Measurements from ENCODE around the gene PARP8. TPM values are rescaled to one million over a fixed set of nuclear protein-coding genes. Genes with fewer than 3 reads are reported as not detected.

PARP8 gene
- total RNA-seq, 1 experiment from 2014 or later, result 6.8 TPM

DNA sequence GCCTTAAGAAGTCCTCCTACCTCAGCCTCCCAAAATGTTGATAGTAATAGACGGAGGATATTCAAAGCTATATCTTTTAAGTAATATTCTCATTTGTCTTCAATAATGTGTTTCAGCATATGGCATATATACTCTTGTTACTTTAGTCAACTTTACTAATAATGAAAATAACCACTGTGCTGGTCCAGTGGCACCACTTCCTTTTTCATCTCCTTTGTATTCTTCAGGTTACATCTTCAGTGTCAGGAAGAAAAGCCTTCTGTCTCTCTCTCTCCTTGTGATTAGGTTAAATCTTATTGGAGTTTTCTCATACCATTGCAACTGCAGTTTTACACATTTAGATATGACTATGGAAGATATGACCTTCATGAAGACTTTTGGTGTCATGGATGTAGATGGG lies 31.3 kb downstream of the PARP8 start:
- H3K27ac ChIP-seq, result no peak overlapping the region
- no peaks in the 10 kb centered on the region for H3K36me3 ChIP-seq
- H3K4me3 ChIP-seq, result no peak overlapping the region
- H3K9me3 ChIP-seq (replicated peaks), result no peaks in the 10 kb centered on the region
- H3K27me3 ChIP-seq (replicated peaks), result no peaks in the 10 kb centered on the region
- H3K4me1 ChIP-seq (replicated peaks), result no peaks in the 10 kb centered on the region
- DNase-seq (ENCODE audit: low read depth in 1 of 2, low spot score in 2 of 2), result no peak

DNA sequence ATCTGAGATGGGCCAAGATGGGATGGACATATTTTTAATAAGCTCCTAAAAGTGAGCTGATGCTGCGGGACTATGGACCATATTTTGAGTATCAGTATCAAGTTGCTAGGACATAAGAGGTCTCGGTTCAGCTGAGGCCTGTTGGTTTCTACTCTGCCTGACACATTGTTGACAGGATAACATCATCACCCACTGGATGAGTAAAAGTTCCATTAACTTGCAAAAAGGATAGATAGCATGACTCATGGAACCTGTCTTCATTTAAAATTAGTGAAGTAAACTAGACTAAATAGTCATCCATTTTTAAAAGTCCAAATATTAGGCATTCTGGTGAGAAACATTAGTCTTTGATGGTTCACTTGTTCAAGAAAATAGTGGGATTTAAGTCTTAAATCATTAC lies 33.3 kb downstream of the PARP8 start:
- DNase-seq (ENCODE audit: low read depth in 1 of 2, low spot score in 2 of 2), result no peak
- Histone ChIP-seq H3K27ac (no peak overlapping the region), H3K27me3 (replicated peaks) (no peaks in the 10 kb centered on the region), H3K4me1 (replicated peaks) (no peaks in the 10 kb centered on the region), H3K4me3 (no peak overlapping the region), H3K9me3 (replicated peaks) (no peaks in the 10 kb centered on the region), H3K36me3 (no peaks in the 10 kb centered on the region)

- H3K4me1 ChIP-seq (replicated peaks), result no peaks in the 10 kb centered on the region
- no peaks in the 10 kb centered on the region for H3K9me3 ChIP-seq (replicated peaks)
- DNase-seq (ENCODE audit: low read depth in 1 of 2, low spot score in 2 of 2), result no peak
- H3K4me3 ChIP-seq, result no peak overlapping the region
- H3K36me3 ChIP-seq, result no peaks in the 10 kb centered on the region
- no peak overlapping the region for H3K27ac ChIP-seq
- H3K27me3 ChIP-seq (replicated peaks), result no peaks in the 10 kb centered on the region
Measured at GRCh38 chr5:50700706-50701105, 34.3 kb downstream of the PARP8 start.

- Histone ChIP-seq H3K27ac (no peak overlapping the region), H3K27me3 (replicated peaks) (no peaks in the 10 kb centered on the region), H3K4me3 (no peak overlapping the region), H3K9me3 (replicated peaks) (no peaks in the 10 kb centered on the region), H3K4me1 (replicated peaks) (no peaks in the 10 kb centered on the region), H3K36me3 (no peaks in the 10 kb centered on the region)
- DNase-seq (ENCODE audit: low read depth in 1 of 2, low spot score in 2 of 2), result no peak
Measured at GRCh38 chr5:50702615-50703366, 36.4 kb downstream of the PARP8 start.

DNA sequence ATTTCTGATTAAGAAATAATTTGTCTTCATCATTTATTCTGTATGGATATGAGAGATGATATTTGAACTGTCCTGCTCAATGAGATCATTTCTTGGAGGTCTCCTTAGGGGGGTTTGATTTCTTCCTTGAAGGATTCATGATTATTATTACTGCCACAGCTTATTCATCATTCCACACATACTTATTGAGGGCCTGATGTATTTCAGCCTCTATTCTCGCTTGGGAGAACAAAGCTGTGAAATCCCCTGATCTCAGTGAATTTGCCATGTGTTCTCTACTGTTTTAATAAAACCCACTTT lies 36.9 kb downstream of the PARP8 start:
- DNase-seq (ENCODE audit: low read depth in 1 of 2, low spot score in 2 of 2), result no peak
- no peak overlapping the region for H3K4me3 ChIP-seq
- no peaks in the 10 kb centered on the region for H3K36me3 ChIP-seq
- no peaks in the 10 kb centered on the region for H3K9me3 ChIP-seq (replicated peaks)
- H3K27ac ChIP-seq, result no peak overlapping the region
- H3K4me1 ChIP-seq (replicated peaks), result no peaks in the 10 kb centered on the region
- no peaks in the 10 kb centered on the region for H3K27me3 ChIP-seq (replicated peaks)

DNA sequence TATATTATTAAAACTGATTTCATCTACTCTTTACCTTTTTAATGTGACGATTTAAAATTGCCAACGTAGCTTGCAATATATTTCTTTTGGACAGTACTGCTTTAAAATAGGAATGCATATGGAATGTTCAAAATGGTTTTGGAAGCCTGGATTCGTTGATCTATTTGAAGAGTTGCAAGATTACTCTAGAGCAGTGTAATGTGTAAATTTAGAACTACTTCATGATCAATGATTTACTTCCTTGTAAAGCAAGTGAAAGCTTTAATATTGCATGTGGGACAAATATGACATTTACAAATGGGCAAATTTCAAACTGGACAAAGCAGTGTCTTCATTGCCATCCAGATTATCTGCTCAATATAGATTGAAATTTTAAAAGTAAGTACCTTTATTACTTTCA lies 38.3 kb downstream of the PARP8 start:
- no peaks in the 10 kb centered on the region for H3K9me3 ChIP-seq (replicated peaks)
- H3K4me1 ChIP-seq (replicated peaks), result peaks cover 3% of the 10 kb centered on the region; the same call in 1 of the 2 replicates
- H3K27ac ChIP-seq, result no peak overlapping the region

DNA sequence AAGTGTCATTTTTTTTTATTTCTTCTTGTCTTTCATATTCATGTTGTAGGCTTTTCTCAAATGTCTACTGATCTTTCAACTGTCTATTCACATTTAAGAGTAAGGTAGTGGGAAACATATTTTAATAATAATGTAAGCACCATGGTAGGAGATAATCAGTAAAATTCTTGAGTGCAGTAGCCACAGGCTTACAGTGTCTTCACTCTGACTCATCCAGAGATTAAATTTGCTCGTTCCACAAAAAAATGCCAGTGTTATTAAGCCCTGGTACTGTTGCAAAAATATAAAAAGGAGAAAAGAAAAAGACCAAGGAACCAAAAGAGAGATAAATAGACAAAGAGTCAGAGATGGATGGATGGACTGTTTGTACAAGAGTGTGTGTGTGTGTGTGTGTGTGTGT lies 43.0 kb downstream of the PARP8 start:
- Histone ChIP-seq H3K4me1 (replicated peaks) (peaks cover 3% of the 10 kb centered on the region; the same call in 1 of the 2 replicates), H3K36me3 (no peaks in the 10 kb centered on the region), H3K9me3 (replicated peaks) (no peaks in the 10 kb centered on the region), H3K4me3 (no peak overlapping the region), H3K27ac (no peak overlapping the region), H3K27me3 (replicated peaks) (no peaks in the 10 kb centered on the region)
- DNase-seq (ENCODE audit: low read depth in 1 of 2, low spot score in 2 of 2), result no peak

More for the DNA sequence above, 38.3 kb downstream of the PARP8 start:
- Histone ChIP-seq H3K27me3 (replicated peaks) (no peaks in the 10 kb centered on the region), H3K36me3 (no peaks in the 10 kb centered on the region), H3K4me3 (no peak overlapping the region)
- DNase-seq (ENCODE audit: low read depth in 1 of 2, low spot score in 2 of 2), result no peak

- DNase-seq (ENCODE audit: low read depth in 1 of 2, low spot score in 2 of 2), result no peak
- Histone ChIP-seq H3K4me3 (no peak overlapping the region), H3K27me3 (replicated peaks) (no peaks in the 10 kb centered on the region), H3K4me1 (replicated peaks) (peaks cover 3% of the 10 kb centered on the region; the same call in 1 of the 2 replicates), H3K9me3 (replicated peaks) (no peaks in the 10 kb centered on the region), H3K27ac (no peak overlapping the region), H3K36me3 (no peaks in the 10 kb centered on the region)
Measured at GRCh38 chr5:50710838-50711237, 44.4 kb downstream of the PARP8 start.

DNA sequence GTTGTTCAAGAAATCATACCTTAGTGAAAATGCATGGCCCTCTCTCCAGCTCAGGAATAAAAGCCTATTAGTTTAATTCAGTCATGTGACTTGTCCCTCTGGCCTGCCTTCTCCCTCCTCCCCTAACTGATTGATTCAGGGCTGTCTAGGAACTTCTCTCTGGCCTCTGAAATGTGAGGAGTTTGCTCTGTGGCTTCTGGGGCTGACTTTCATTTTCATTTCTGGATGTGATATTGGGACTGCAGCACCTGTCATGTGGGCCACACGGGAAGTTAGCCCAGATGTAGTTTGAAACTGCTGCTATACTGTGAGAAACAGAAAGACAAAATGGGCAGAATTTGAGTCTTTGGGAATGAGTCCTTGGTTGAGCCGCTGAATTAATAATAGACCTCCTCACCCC lies 44.8 kb downstream of the PARP8 start:
- Histone ChIP-seq H3K27me3 (replicated peaks) (no peaks in the 10 kb centered on the region), H3K4me1 (replicated peaks) (peaks cover 3% of the 10 kb centered on the region; the same call in 1 of the 2 replicates), H3K27ac (no peak overlapping the region), H3K4me3 (no peak overlapping the region), H3K36me3 (no peaks in the 10 kb centered on the region), H3K9me3 (replicated peaks) (no peaks in the 10 kb centered on the region)
- no peak for DNase-seq (ENCODE audit: low read depth in 1 of 2, low spot score in 2 of 2)

DNA sequence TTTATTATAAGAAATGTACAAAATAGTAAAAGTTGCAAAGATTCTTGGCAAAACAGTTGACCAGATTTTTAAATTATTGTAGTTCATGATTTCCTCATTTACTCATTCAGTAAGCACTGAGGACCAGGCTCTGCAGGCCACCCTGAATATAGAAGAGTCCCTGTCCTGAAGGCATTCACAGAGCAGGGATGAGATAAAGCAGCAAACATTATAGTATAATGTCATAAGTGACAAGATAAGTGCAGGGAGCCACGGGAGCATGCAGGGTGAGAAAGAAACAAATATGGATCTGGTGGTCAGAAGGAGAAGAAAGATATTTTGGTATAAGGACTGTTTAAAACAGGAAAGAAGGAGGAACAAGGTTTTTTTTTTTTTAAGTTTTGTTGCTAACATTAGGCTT lies 46.0 kb downstream of the PARP8 start:
- no peak for DNase-seq (ENCODE audit: low read depth in 1 of 2, low spot score in 2 of 2)
- Histone ChIP-seq H3K4me3 (no peak overlapping the region), H3K27me3 (replicated peaks) (no peaks in the 10 kb centered on the region), H3K36me3 (no peaks in the 10 kb centered on the region), H3K9me3 (replicated peaks) (no peaks in the 10 kb centered on the region), H3K27ac (no peak overlapping the region), H3K4me1 (replicated peaks) (peaks cover 3% of the 10 kb centered on the region; the same call in 1 of the 2 replicates)

- no peaks in the 10 kb centered on the region for H3K9me3 ChIP-seq (replicated peaks)
- DNase-seq (ENCODE audit: low read depth in 1 of 2, low spot score in 2 of 2), result no peak
- H3K36me3 ChIP-seq, result no peaks in the 10 kb centered on the region
- no peaks in the 10 kb centered on the region for H3K4me1 ChIP-seq (replicated peaks)
- no peak overlapping the region for H3K4me3 ChIP-seq
- no peaks in the 10 kb centered on the region for H3K27me3 ChIP-seq (replicated peaks)
- no peak overlapping the region for H3K27ac ChIP-seq
Measured at GRCh38 chr5:50715001-50715400, 48.6 kb downstream of the PARP8 start.

DNA sequence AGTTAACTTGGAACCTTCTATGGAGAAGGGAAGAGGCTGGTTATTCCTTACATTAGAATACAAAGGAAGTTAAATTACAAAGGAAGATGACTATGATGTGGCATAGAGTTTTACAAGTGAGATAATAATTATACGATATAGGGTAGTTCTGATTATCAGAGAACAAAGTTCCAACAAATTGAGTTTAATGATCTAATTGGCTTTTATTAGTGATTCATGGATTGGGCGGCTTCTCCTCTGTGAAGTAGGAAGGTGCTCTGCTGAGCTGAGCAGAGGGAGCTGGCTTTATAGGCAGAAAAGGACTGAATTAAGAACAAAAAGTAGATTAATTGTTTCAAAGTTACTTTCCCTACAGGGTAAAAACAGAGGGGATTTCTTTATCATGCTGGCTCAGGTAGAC lies 49.7 kb downstream of the PARP8 start:
- no peaks in the 10 kb centered on the region for H3K9me3 ChIP-seq (replicated peaks)
- H3K4me3 ChIP-seq, result no peak overlapping the region
- no peaks in the 10 kb centered on the region for H3K4me1 ChIP-seq (replicated peaks)
- H3K36me3 ChIP-seq, result no peaks in the 10 kb centered on the region
- no peaks in the 10 kb centered on the region for H3K27me3 ChIP-seq (replicated peaks)
- H3K27ac ChIP-seq, result no peak overlapping the region
- no peak for DNase-seq (ENCODE audit: low read depth in 1 of 2, low spot score in 2 of 2)

DNA sequence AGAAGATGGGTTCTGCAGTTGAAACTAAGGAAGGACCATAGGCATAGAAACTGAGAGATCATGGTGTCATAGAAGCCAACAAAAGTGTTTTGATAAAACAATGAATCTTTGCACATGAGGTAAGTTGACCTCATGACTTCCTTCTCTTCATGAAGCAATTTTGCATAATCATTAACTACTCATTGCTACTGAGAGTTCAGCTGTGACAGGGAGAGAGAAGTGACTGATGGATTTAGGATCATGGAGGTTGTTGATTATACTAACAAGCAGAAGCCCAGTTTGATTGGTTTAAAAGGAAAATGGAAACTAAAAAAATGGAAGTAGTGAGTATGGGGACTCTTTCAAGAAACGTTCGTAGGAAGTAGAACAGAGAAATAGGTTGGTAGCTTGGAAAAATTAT lies 51.2 kb downstream of the PARP8 start:
- no peaks in the 10 kb centered on the region for H3K36me3 ChIP-seq
- no peak overlapping the region for H3K4me3 ChIP-seq
- H3K27me3 ChIP-seq (replicated peaks), result no peaks in the 10 kb centered on the region
- DNase-seq (ENCODE audit: low read depth in 1 of 2, low spot score in 2 of 2), result no peak
- H3K27ac ChIP-seq, result no peak overlapping the region
- no peaks in the 10 kb centered on the region for H3K9me3 ChIP-seq (replicated peaks)
- H3K4me1 ChIP-seq (replicated peaks), result no peaks in the 10 kb centered on the region

GRCh38 chr5:50720061-50720710 lies 53.7 kb downstream of the PARP8 start:
- Histone ChIP-seq H3K9me3 (replicated peaks) (no peaks in the 10 kb centered on the region), H3K36me3 (no peaks in the 10 kb centered on the region), H3K27me3 (replicated peaks) (no peaks in the 10 kb centered on the region), H3K4me3 (no peak overlapping the region), H3K4me1 (replicated peaks) (no peaks in the 10 kb centered on the region), H3K27ac (no peak overlapping the region)
- DNase-seq (ENCODE audit: low read depth in 1 of 2, low spot score in 2 of 2), result no peak

GRCh38 chr5:50722223-50722622 lies 55.8 kb downstream of the PARP8 start:
- Histone ChIP-seq H3K27me3 (replicated peaks) (no peaks in the 10 kb centered on the region), H3K27ac (no peak overlapping the region), H3K9me3 (replicated peaks) (no peaks in the 10 kb centered on the region), H3K4me3 (no peak overlapping the region), H3K36me3 (no peaks in the 10 kb centered on the region), H3K4me1 (replicated peaks) (no peaks in the 10 kb centered on the region)
- DNase-seq (ENCODE audit: low read depth in 1 of 2, low spot score in 2 of 2), result no peak

Data from SJSA1 (cell line).